Endothelial cell of umbilical vein (primary cell): ENCODE measurements around the gene UBE2S. TPM values are rescaled to one million over a fixed set of nuclear protein-coding genes. Genes with fewer than 3 reads are reported as not detected.

Source experiments
- BruUV-seq: library from RNA; stranded (reverse); fragments of 400-500 nt; replicated peaks from 2 replicates; lab custom pipeline; 2021; lab: Mats Ljungman, UMichigan
- CTCF ChIA-PET: fragments of 300-600, 350-600 bp; sonication (Branson Sonifier 250); formaldehyde crosslinking; loops from one replicate; lab custom pipeline; 2021; ENCODE audit warnings: antibody characterized with exemption, inconsistent platforms; lab: Charles Lee
- POLR2A ChIA-PET: fragments of 300-600, 350-600 bp; sonication (Branson Sonifier 250); formaldehyde crosslinking; loops from one replicate; lab custom pipeline; 2021; ENCODE audit warnings: antibody characterized with exemption, inconsistent platforms; lab: Charles Lee
- DNase-seq: peaks from one replicate; pipeline ENCODE4 v3.0.0-alpha.2; 2011; ENCODE audit warnings: low read depth, low spot score
- FAIRE-seq: peaks from 2 replicates; lab custom pipeline; 2011; peaks lifted over from hg19 to GRCh38; lab: Jason Lieb, UNC
- H2AFZ ChIP-seq: 2 replicates; pipeline ENCODE4 v1.6.0; 2012; ENCODE audit warnings: low read depth, low read length, control low read depth, inconsistent platforms
- H3K27ac ChIP-seq: 2 replicates; pipeline ENCODE4 v1.5.1; 2011; ENCODE audit warnings: low read depth, mild to moderate bottlenecking, control low read depth, low read length, moderate library complexity; ENCODE audit not compliant: insufficient read depth
- H3K27me3 ChIP-seq, 2 experiments: 2 replicates each; pipeline versions ENCODE4 v1.6.0 to v1.6.1; 2011; ENCODE audit warnings: low read length in 2 of 2, mixed read lengths in 1 of 2; ENCODE audit not compliant: control insufficient read depth in 2 of 2, insufficient read depth in 2 of 2
- H3K36me3 ChIP-seq, 2 experiments: 2 replicates in 1 of 2; 3 replicates in 1 of 2; pipeline ENCODE4 v1.5.1; 2011; ENCODE audit warnings: low read length in 2 of 2, mild to moderate bottlenecking in 1 of 2, moderate library complexity in 1 of 2; ENCODE audit not compliant: control insufficient read depth in 2 of 2, insufficient read depth in 2 of 2; ENCODE audit errors: extremely low read depth in 1 of 2
- H3K4me1 ChIP-seq: 3 replicates; pipeline ENCODE4 v1.5.1; 2011; ENCODE audit warnings: mild to moderate bottlenecking, low read length; ENCODE audit not compliant: control insufficient read depth, insufficient read depth; ENCODE audit errors: extremely low read depth
- H3K4me2 ChIP-seq: 2 replicates; pipeline ENCODE4 v1.6.1; 2011; ENCODE audit warnings: low read length, control low read depth, mixed read lengths; ENCODE audit not compliant: insufficient read depth
- H3K4me3 ChIP-seq, 3 experiments: fragments of 200-600 bp in 1 of 3; sonication (generic), shearing (Covaris generic) in 1 of 3; replicated peaks in 1 of 3; 2 replicates each; pipeline ENCODE4 v1.5.1; 2011 to 2016; ENCODE audit warnings: control low read depth in 3 of 3, low read length in 3 of 3, mild to moderate bottlenecking in 2 of 3, inconsistent platforms in 1 of 3, low read depth in 1 of 3, moderate library complexity in 1 of 3; ENCODE audit not compliant: insufficient read depth in 1 of 3
- H3K79me2 ChIP-seq: 2 replicates; pipeline ENCODE4 v1.6.0; 2012; ENCODE audit warnings: low read length, inconsistent platforms; ENCODE audit not compliant: control insufficient read depth, insufficient read depth
- H3K9ac ChIP-seq: replicated peaks from 2 replicates; pipeline ENCODE3; 2011; ENCODE audit warnings: low read length, control low read depth; ENCODE audit not compliant: insufficient read depth; ENCODE audit errors: extremely low read depth
- H3K9me1 ChIP-seq: replicated peaks from 3 replicates; pipeline ENCODE4 v1.6.0; 2011; ENCODE audit warnings: mild to moderate bottlenecking, low read length; ENCODE audit not compliant: control insufficient read depth, insufficient read depth; ENCODE audit errors: extremely low read depth
- H3K9me3 ChIP-seq: replicated peaks from 2 replicates; pipeline ENCODE4 v1.5.1; 2012; ENCODE audit warnings: low read length, inconsistent platforms; ENCODE audit not compliant: control insufficient read depth, insufficient read depth
- H4K20me1 ChIP-seq: replicated peaks from 2 replicates; pipeline ENCODE3; 2011; ENCODE audit warnings: mild to moderate bottlenecking, low read length; ENCODE audit not compliant: control insufficient read depth, insufficient read depth; ENCODE audit errors: extremely low read depth
- CTCF ChIP-seq, 2 donors: IDR thresholded peaks; 1 replicate in 1 of 2; 2 replicates in 1 of 2; pipeline ENCODE4 v1.5.1; 2011; ENCODE audit warnings: low read length in 2 of 2, mild to moderate bottlenecking in 2 of 2, moderate library complexity in 2 of 2, control low read depth in 1 of 2, inconsistent platforms in 1 of 2, low read depth in 1 of 2; ENCODE audit not compliant: insufficient read depth in 1 of 2; ENCODE audit errors: extremely low read depth in 1 of 2
- EZH2 ChIP-seq: IDR thresholded peaks from 2 replicates; pipeline ENCODE4 v1.6.1; 2012; ENCODE audit warnings: borderline replicate concordance, low read depth, mild to moderate bottlenecking, moderate library complexity, low read length, inconsistent platforms; ENCODE audit not compliant: severe bottlenecking
- MAX ChIP-seq: IDR thresholded peaks from 2 replicates; pipeline ENCODE4 v1.6.1; 2011; ENCODE audit not compliant: insufficient read depth, insufficient read length
- MYC ChIP-seq: IDR thresholded peaks from one replicate; pipeline ENCODE4 v1.6.1; 2011; ENCODE audit warnings: mild to moderate bottlenecking, low read depth, low read length
- POLR2A ChIP-seq: IDR thresholded peaks from 2 replicates; pipeline ENCODE4 v1.6.1; 2012; ENCODE audit warnings: low read depth, mild to moderate bottlenecking, control low read depth, low read length
- POLR2AphosphoS5 ChIP-seq: IDR thresholded peaks from 2 replicates; pipeline ENCODE4 v1.6.1; 2012; ENCODE audit warnings: low read depth, mild to moderate bottlenecking, control low read depth, low read length, moderate library complexity; ENCODE audit not compliant: insufficient read depth
- dilution Hi-C: fragments of 300-500 bp; cut with MboI; formaldehyde crosslinking; loops from one replicate; pipeline ENCODE4 v1.15.0; 2019; ENCODE audit warnings: low sequenced_read_pairs; ENCODE audit not compliant: extremely low pct_ligation_motif_present
- intact Hi-C: fragments of 100-400 bp; cut with micrococcal nuclease; formaldehyde crosslinking; loops from one replicate; pipeline ENCODE4 v1.10.0; 2022
- polyA plus RNA-seq, 4 experiments: library from polyadenylated mRNA; depleted of rRNA in 3 of 4; stranded (reverse) in 3 of 4; unstranded in 1 of 4; fragments of >200 nt; gene quantifications; 2 replicates each; pipeline versions ENCODE4 v1.2.1 to v1.2.3, GENCODE V29; 2011 to 2012; ENCODE audit warnings: missing spikeins in 1 of 4
- total RNA-seq: library from RNA; stranded (reverse); gene quantifications from 2 replicates; pipeline ENCODE4 v1.2.3, GENCODE V29; 2021

Gene UBE2S
- total and polyA plus RNA-seq, 2 donors (not counting 3 experiments of a cell fraction or from before 2014, with no cell fraction given): 183 to 257 TPM

GRCh38 chr19:55353803-55354697 is 53.5 kb downstream of the UBE2S start:
- peak overlapping the region; percentile 84 for H2AFZ ChIP-seq
- H4K20me1 ChIP-seq: no peaks in the 10 kb centered on the region
- H3K9ac ChIP-seq: no peak overlapping the region
- FAIRE-seq: peak; percentile 18
- H3K27me3 ChIP-seq: peaks cover 26 to 31% of the 10 kb centered on the region in 2 experiments
- no peaks in the 10 kb centered on the region for H3K9me3 ChIP-seq
- intact Hi-C loops: loop anchor here (1.0 kb wide), 1 partner anchor 15 kb away; the partner anchor contains the start of gene KMT5C
- ChIA-PET CTCF (interaction anchor here (0.6 kb wide), 1 partner anchor 208 kb away, joined by 4 read pairs; no protein-coding TSS in a partner anchor), POLR2A (interaction anchor here (0.7 kb wide), 1 partner anchor 53 kb away, joined by 3 read pairs; the partner anchor contains the start of gene UBE2S)
- H3K4me3 ChIP-seq: peak overlapping the region; percentile 8 to 26 (median 22)
- dilution Hi-C loops: no loop called here
- peak; percentile 71 for DNase-seq
- H3K36me3 ChIP-seq: no peaks in the 10 kb centered on the region
- H3K27ac ChIP-seq: no peak overlapping the region
- BruUV-seq: no TSS peak
- peak overlapping the region; percentile 73 for H3K4me2 ChIP-seq
- no peaks in the 10 kb centered on the region for H3K79me2 ChIP-seq
- no peak for TF ChIP-seq POLR2A
- TF ChIP-seq POLR2AphosphoS5: no peak
- TF ChIP-seq CTCF (IDR thresholded peaks at IDR 0.05; ENCODE audit: extremely low read depth in 1 of 2, insufficient read depth in 1 of 2, low read depth in 1 of 2, low read length in 2 of 2): no peak
- TF ChIP-seq MYC: no peak
- no peak for TF ChIP-seq MAX
- TF ChIP-seq EZH2: peak; percentile 33
- H3K9me1 ChIP-seq: no peaks in the 10 kb centered on the region
- H3K4me1 ChIP-seq: peaks cover 4% of the 10 kb centered on the region
